ENCODE measurements around the gene SNAI3.

- no peak for TF ChIP-seq CTCF (IDR thresholded peaks at IDR 0.05; ENCODE audit: low read depth, low read length)
- no peak for TF ChIP-seq EZH2phosphoT487 (IDR thresholded peaks at IDR 0.05; ENCODE audit: low read depth)
Measured at GRCh38 chr16:88655053-88655732, 31.1 kb downstream of the SNAI3 start.

Data from OCI-LY3 (cell line).